Neuronal stem cell (in vitro differentiated cells): ENCODE data around the gene STAT5A.

Experiments used
- DNase-seq: peaks from one replicate; pipeline ENCODE4 v3.0.0-alpha.2; 2013; ENCODE audit warnings: low spot score
- H2AFZ ChIP-seq: one replicate; pipeline ENCODE4 v1.6.1; 2013; ENCODE audit warnings: mild to moderate bottlenecking, low read length, inconsistent platforms
- H2AK5ac ChIP-seq: 2 replicates; pipeline ENCODE4 v1.6.1; 2013; ENCODE audit warnings: low read depth, mild to moderate bottlenecking, inconsistent platforms, low read length, moderate library complexity, mixed read lengths
- H2BK120ac ChIP-seq: 2 replicates; pipeline ENCODE4 v1.6.1; 2013; ENCODE audit warnings: low read depth, mild to moderate bottlenecking, inconsistent platforms, low read length, moderate library complexity, mixed read lengths
- H2BK12ac ChIP-seq: one replicate; pipeline ENCODE4 v1.6.1; 2013; ENCODE audit warnings: low read length, inconsistent platforms
- H2BK15ac ChIP-seq: 2 replicates; pipeline ENCODE4 v1.6.1; 2013; ENCODE audit warnings: mild to moderate bottlenecking, low read length, inconsistent platforms, mixed read lengths
- H2BK5ac ChIP-seq: one replicate; pipeline ENCODE4 v1.6.1; 2013; ENCODE audit warnings: inconsistent platforms, mild to moderate bottlenecking, low read length, moderate library complexity
- H3K14ac ChIP-seq: one replicate; pipeline ENCODE4 v1.6.1; 2013; ENCODE audit warnings: low read length, inconsistent platforms
- H3K18ac ChIP-seq: 2 replicates; pipeline ENCODE4 v1.6.1; 2013; ENCODE audit warnings: low read length, inconsistent platforms
- H3K23ac ChIP-seq: 2 replicates; pipeline ENCODE4 v1.6.1; 2013; ENCODE audit warnings: low read depth, mild to moderate bottlenecking, mixed read lengths, low read length, inconsistent platforms; ENCODE audit not compliant: poor library complexity
- H3K27ac ChIP-seq: replicated peaks from 3 replicates; pipeline ENCODE4 v1.5.1; 2013; ENCODE audit warnings: low read length, inconsistent platforms
- H3K27me3 ChIP-seq, 3 experiments: 2 replicates each; pipeline ENCODE4 v1.6.1; 2013; ENCODE audit warnings: low read length in 3 of 3, mild to moderate bottlenecking in 2 of 3, inconsistent platforms in 1 of 3, low read depth in 1 of 3, mixed read lengths in 1 of 3, moderate library complexity in 1 of 3; ENCODE audit not compliant: control insufficient read depth in 3 of 3, insufficient read depth in 3 of 3
- H3K36me3 ChIP-seq, 2 donors: replicated peaks in 1 of 2; 2 replicates each; pipeline ENCODE4 v1.6.1; 2013; ENCODE audit warnings: low read length in 2 of 2; ENCODE audit not compliant: control insufficient read depth in 2 of 2, insufficient read depth in 2 of 2
- H3K4ac ChIP-seq: 2 replicates; pipeline ENCODE4 v1.6.1; 2013; ENCODE audit warnings: inconsistent platforms, mild to moderate bottlenecking, low read length, moderate library complexity
- H3K4me1 ChIP-seq, 2 donors: 1 replicate in 1 of 2; 2 replicates in 1 of 2; pipeline ENCODE4 v1.6.1; 2013; ENCODE audit warnings: low read length in 2 of 2, low read depth in 1 of 2; ENCODE audit not compliant: control insufficient read depth in 2 of 2, insufficient read depth in 1 of 2
- H3K4me2 ChIP-seq: one replicate; pipeline ENCODE4 v1.6.1; 2013; ENCODE audit warnings: mild to moderate bottlenecking, low read length, inconsistent platforms; ENCODE audit not compliant: insufficient read depth, poor library complexity, severe bottlenecking
- H3K4me3 ChIP-seq, 2 donors: 2 replicates each; pipeline ENCODE4 v1.5.1; 2013; ENCODE audit warnings: low read length in 2 of 2, mild to moderate bottlenecking in 2 of 2, inconsistent platforms in 1 of 2, moderate library complexity in 1 of 2
- H3K79me1 ChIP-seq: one replicate; pipeline ENCODE4 v1.6.1; 2013; ENCODE audit warnings: low read depth, mild to moderate bottlenecking, inconsistent platforms, low read length, moderate library complexity
- H3K9ac ChIP-seq: one replicate; pipeline ENCODE4 v1.6.1; 2013; ENCODE audit warnings: mild to moderate bottlenecking, low read depth, low read length, inconsistent platforms; ENCODE audit not compliant: poor library complexity
- H3K9me3 ChIP-seq, 2 donors: replicated peaks in 1 of 2; 2 replicates each; pipeline versions ENCODE3 to v1.6.1; 2013; ENCODE audit warnings: low read length in 2 of 2, mild to moderate bottlenecking in 2 of 2, inconsistent platforms in 1 of 2, low read depth in 1 of 2, mixed read lengths in 1 of 2, moderate library complexity in 1 of 2; ENCODE audit not compliant: control insufficient read depth in 2 of 2, insufficient read depth in 1 of 2
- H4K8ac ChIP-seq: one replicate; pipeline ENCODE4 v1.6.1; 2013; ENCODE audit warnings: low read depth, mild to moderate bottlenecking, inconsistent platforms, low read length, moderate library complexity
- H4K91ac ChIP-seq: one replicate; pipeline ENCODE4 v1.6.1; 2013; ENCODE audit warnings: low read length, low read depth, mild to moderate bottlenecking, inconsistent platforms; ENCODE audit not compliant: poor library complexity
- WGBS, 2 donors: extraction: QIAGEN DNeasy Blood & Tissue Kit; methylation state at CpG; one replicate each; pipeline ENCODE4 v1.1.7; 2013; ENCODE audit warnings: missing lambda C conversion rate in 2 of 2, mixed read lengths in 1 of 2; ENCODE audit not compliant: insufficient read length in 2 of 2, insufficient replicate concordance in 1 of 2; ENCODE audit errors: extremely low coverage in 2 of 2; 5-methylcytosine and 5-hydroxymethylcytosine counted together

Gene STAT5A

GRCh38 chr17:42311240-42312034 is 23.1 kb downstream of the STAT5A start:
- peak overlapping the region; percentile 8 for H3K27ac ChIP-seq
- no peak overlapping the region for H2AK5ac ChIP-seq
- no peak overlapping the region for H3K9ac ChIP-seq
- no peaks in the 10 kb centered on the region for H3K9me3 ChIP-seq
- H3K79me1 ChIP-seq: no peaks in the 10 kb centered on the region
- no peak overlapping the region for H3K18ac ChIP-seq
- no peak overlapping the region for H4K8ac ChIP-seq
- H3K4me3 ChIP-seq: no peak overlapping the region
- H3K4me1 ChIP-seq: peaks cover 16 to 18% of the 10 kb centered on the region in 2 donors
- no peak overlapping the region for H3K14ac ChIP-seq
- WGBS, 2 donors: no CpG with 5 or more reads among the region's 19 CpGs
- H4K91ac ChIP-seq: no peak overlapping the region
- H2BK15ac ChIP-seq: no peak overlapping the region
- no peak overlapping the region for H3K4ac ChIP-seq
- no peak for DNase-seq
- H2BK120ac ChIP-seq: peak overlapping the region; percentile 37
- peaks cover 5 to 61% of the 10 kb centered on the region in 2 donors for H3K36me3 ChIP-seq
- H3K4me2 ChIP-seq: no peak overlapping the region
- no peak overlapping the region for H2BK5ac ChIP-seq
- H3K27me3 ChIP-seq: no peaks in the 10 kb centered on the region
- no peak overlapping the region for H3K23ac ChIP-seq
- peak overlapping the region; percentile 30 for H2BK12ac ChIP-seq
- no peak overlapping the region for H2AFZ ChIP-seq

- peaks cover 9 to 66% of the 10 kb centered on the region in 2 donors for H3K36me3 ChIP-seq
- H2BK15ac ChIP-seq: no peak overlapping the region
- H3K4ac ChIP-seq: no peak overlapping the region
- H3K9ac ChIP-seq: no peak overlapping the region
- H2AFZ ChIP-seq: no peak overlapping the region
- no peaks in the 10 kb centered on the region for H3K27me3 ChIP-seq
- H3K79me1 ChIP-seq: no peaks in the 10 kb centered on the region
- no peak overlapping the region for H4K91ac ChIP-seq
- no CpG with 5 or more reads among the region's 5 CpGs for WGBS, 2 donors
- peak overlapping the region; percentile 35 for H3K23ac ChIP-seq
- H3K4me1 ChIP-seq: peaks cover 16 to 21% of the 10 kb centered on the region in 2 donors
- H2BK12ac ChIP-seq: no peak overlapping the region
- H4K8ac ChIP-seq: no peak overlapping the region
- no peak overlapping the region for H3K4me3 ChIP-seq
- H3K18ac ChIP-seq: no peak overlapping the region
- H2BK5ac ChIP-seq: no peak overlapping the region
- H3K14ac ChIP-seq: no peak overlapping the region
- no peak for DNase-seq
- no peak overlapping the region for H3K4me2 ChIP-seq
- no peak overlapping the region for H2AK5ac ChIP-seq
- H3K27ac ChIP-seq: no peak overlapping the region
- H2BK120ac ChIP-seq: no peak overlapping the region
- no peaks in the 10 kb centered on the region for H3K9me3 ChIP-seq
These were observed 23.7 kb downstream of the STAT5A start for GRCh38 chr17:42312035-42312284.

- Histone ChIP-seq H2BK12ac (no peak overlapping the region), H2AFZ (no peak overlapping the region), H4K8ac (no peak overlapping the region), H3K4ac (no peak overlapping the region), H3K4me2 (peak overlapping the region; percentile 47), H3K18ac (peak overlapping the region; percentile 95), H3K23ac (peak overlapping the region; percentile 35), H3K36me3 (peaks cover 12 to 72% of the 10 kb centered on the region in 2 donors), H3K4me1 (peaks cover 16 to 21% of the 10 kb centered on the region in 2 donors), H2AK5ac (peak overlapping the region; percentile 88), H2BK5ac (no peak overlapping the region), H2BK120ac (no peak overlapping the region), H3K14ac (no peak overlapping the region), H3K79me1 (no peaks in the 10 kb centered on the region), H3K27me3 (no peaks in the 10 kb centered on the region), H3K4me3 (no peak overlapping the region), H2BK15ac (no peak overlapping the region), H4K91ac (no peak overlapping the region), H3K9ac (peak overlapping the region; percentile 80), H3K9me3 (no peaks in the 10 kb centered on the region), H3K27ac (no peak overlapping the region)
- no CpG with 5 or more reads among the region's 54 CpGs for WGBS, 2 donors
- peak; percentile 70 for DNase-seq
These were observed 24.2 kb downstream of the STAT5A start for GRCh38 chr17:42312285-42313130.

- no peak overlapping the region for H3K9ac ChIP-seq
- no peak overlapping the region for H3K14ac ChIP-seq
- no peak overlapping the region for H2AFZ ChIP-seq
- H3K4me1 ChIP-seq: peaks cover 16 to 21% of the 10 kb centered on the region in 2 donors
- no peak overlapping the region for H2BK15ac ChIP-seq
- no peaks in the 10 kb centered on the region for H3K79me1 ChIP-seq
- no peaks in the 10 kb centered on the region for H3K9me3 ChIP-seq
- no peak for DNase-seq
- H2BK12ac ChIP-seq: no peak overlapping the region
- H3K4ac ChIP-seq: no peak overlapping the region
- no peak overlapping the region for H3K27ac ChIP-seq
- no peak overlapping the region for H3K18ac ChIP-seq
- H2AK5ac ChIP-seq: no peak overlapping the region
- no CpG with 5 or more reads among the region's 4 CpGs for WGBS, 2 donors
- peaks cover 12 to 81% of the 10 kb centered on the region in 2 donors for H3K36me3 ChIP-seq
- H3K27me3 ChIP-seq: no peaks in the 10 kb centered on the region
- H4K8ac ChIP-seq: no peak overlapping the region
- no peak overlapping the region for H2BK120ac ChIP-seq
- no peak overlapping the region for H3K4me3 ChIP-seq
- no peak overlapping the region for H2BK5ac ChIP-seq
- H4K91ac ChIP-seq: no peak overlapping the region
- no peak overlapping the region for H3K23ac ChIP-seq
- H3K4me2 ChIP-seq: no peak overlapping the region
These were observed 25.1 kb downstream of the STAT5A start for GRCh38 chr17:42313389-42313772.
